OCI-LY7 (cell line): ENCODE data around the gene MT1H. TPM values are rescaled to one million over a fixed set of nuclear protein-coding genes. Genes with fewer than 3 reads are reported as not detected.

Source experiments
- BruUV-seq: library from RNA; stranded (reverse); fragments of 400-500 nt; replicated peaks from 2 replicates; lab custom pipeline; 2021; lab: Mats Ljungman, UMichigan
- CTCF ChIA-PET: fragments of 300-600 bp; sonication (Branson Sonifier 250); formaldehyde crosslinking; loops from one replicate; lab custom pipeline; 2022; ENCODE audit warnings: antibody characterized with exemption; ENCODE audit not compliant: unreplicated experiment; lab: Charles Lee
- POLR2A ChIA-PET: fragments of 300-600 bp; sonication (Branson Sonifier 250); formaldehyde crosslinking; loops from one replicate; lab custom pipeline; 2022; ENCODE audit warnings: antibody characterized with exemption; lab: Charles Lee
- DNase-seq: peaks from one replicate; pipeline ENCODE4 v3.0.0-alpha.2; 2015; ENCODE audit warnings: low spot score
- H2AFZ ChIP-seq: fragments of 200-600 bp; sonication (generic), shearing (Covaris generic); 2 replicates; pipeline ENCODE4 v1.6.1; 2014; ENCODE audit warnings: mild to moderate bottlenecking, antibody characterized with exemption, low read length, moderate library complexity
- H3K27ac ChIP-seq: fragments of 200-600 bp; sonication (generic); 2 replicates; pipeline ENCODE4 v1.5.1; 2014; ENCODE audit warnings: mixed run types, low read depth, mild to moderate bottlenecking, moderate library complexity, low read length, inconsistent platforms; ENCODE audit not compliant: poor library complexity, severe bottlenecking
- H3K36me3 ChIP-seq: fragments of 200-600 bp; sonication (generic); 2 replicates; pipeline ENCODE4 v1.6.1; 2014; ENCODE audit warnings: mild to moderate bottlenecking, antibody characterized with exemption, low read length, moderate library complexity, mixed read lengths; ENCODE audit not compliant: insufficient read depth
- H3K4me1 ChIP-seq: fragments of 200-600 bp; sonication (generic); 2 replicates; pipeline ENCODE4 v1.5.1; 2014; ENCODE audit warnings: mild to moderate bottlenecking, low read length; ENCODE audit not compliant: insufficient read depth, poor library complexity, severe bottlenecking
- H3K4me2 ChIP-seq: fragments of 200-600 bp; sonication (generic); 2 replicates; pipeline ENCODE4 v1.6.1; 2014; ENCODE audit warnings: mild to moderate bottlenecking, low read length
- H3K4me3 ChIP-seq: fragments of 200-600 bp; sonication (generic); 2 replicates; pipeline ENCODE4 v1.5.1; 2014; ENCODE audit warnings: mild to moderate bottlenecking, low read depth, low read length; ENCODE audit not compliant: poor library complexity, severe bottlenecking
- H3K79me2 ChIP-seq: fragments of 200-600 bp; sonication (generic); 2 replicates; pipeline ENCODE4 v1.6.1; 2016; ENCODE audit warnings: low read depth, mild to moderate bottlenecking, low read length, moderate library complexity, mixed read lengths; ENCODE audit not compliant: insufficient read depth
- H3K9me2 ChIP-seq: fragments of 200-600 bp; sonication (generic); 2 replicates; pipeline ENCODE4 v1.6.1; 2016; ENCODE audit warnings: mild to moderate bottlenecking, low read length, mixed read lengths; ENCODE audit not compliant: insufficient read depth
- H3K9me3 ChIP-seq: fragments of 200-600 bp; sonication (generic); 2 replicates; pipeline ENCODE4 v1.6.1; 2014; ENCODE audit warnings: mild to moderate bottlenecking, mixed run types, low read length, mixed read lengths
- H4K20me1 ChIP-seq: fragments of 200-600 bp; sonication (generic); 2 replicates; pipeline ENCODE4 v1.6.1; 2014; ENCODE audit warnings: mild to moderate bottlenecking, antibody characterized with exemption, low read length, moderate library complexity, mixed read lengths; ENCODE audit not compliant: insufficient read depth
- CTCF ChIP-seq: fragments of 200-600 bp; sonication (generic); conservative IDR thresholded peaks from 2 replicates; pipeline ENCODE4 v1.5.1; 2014; ENCODE audit warnings: mild to moderate bottlenecking, antibody characterized with exemption, low read length, moderate library complexity, mixed read lengths
- EZH2phosphoT487 ChIP-seq: fragments of 200-600 bp; sonication (generic); IDR thresholded peaks from 2 replicates; pipeline ENCODE4 v1.6.1; 2018; ENCODE audit warnings: low read depth, borderline replicate concordance, mild to moderate bottlenecking, mixed run types, antibody characterized with exemption, low read length, moderate library complexity, mixed read lengths
- intact Hi-C: fragments of 100-400 bp; cut with micrococcal nuclease; formaldehyde crosslinking; loops from one replicate; pipeline ENCODE4 v1.10.0; 2022; ENCODE audit not compliant: unreplicated experiment
- total RNA-seq, 2 experiments: library from RNA; depleted of rRNA in 1 of 2; stranded (reverse); fragments of >200 nt in 1 of 2; shearing (Covaris generic) in 1 of 2; gene quantifications; 2 replicates each; pipeline ENCODE4 v1.2.3, GENCODE V29; 2014 to 2022

MT1H gene
- total RNA-seq, 2 experiments from 2014 or later, result not detected

GRCh38 chr16:56700195-56700594, 30.6 kb downstream of the MT1H start:
- no peak overlapping the region for H3K4me3 ChIP-seq
- H3K4me1 ChIP-seq, result peaks cover 4% of the 10 kb centered on the region
- H3K79me2 ChIP-seq, result no peaks in the 10 kb centered on the region
- intact Hi-C loops, result no loop called here
- H3K9me3 ChIP-seq, result peaks cover 8% of the 10 kb centered on the region; the same call in 1 of the 2 replicates
- POLR2A ChIA-PET, result interaction anchor here (0.6 to 3.0 kb wide), 8 partner anchors 17 to 160 kb away, joined by 3 to 17 read pairs (median 5); partner anchors contain the start of genes MT1A and MT1X
- DNase-seq, result no peak
- H3K27ac ChIP-seq, result no peak overlapping the region
- no peaks in the 10 kb centered on the region for H3K9me2 ChIP-seq
- H4K20me1 ChIP-seq, result no peaks in the 10 kb centered on the region
- CTCF ChIA-PET, result no interaction called here
- H3K4me2 ChIP-seq, result no peak overlapping the region
- TF ChIP-seq EZH2phosphoT487, result no peak
- no peak for TF ChIP-seq CTCF
- H3K36me3 ChIP-seq, result no peaks in the 10 kb centered on the region
- no TSS peak for BruUV-seq
- H2AFZ ChIP-seq, result no peak overlapping the region

GRCh38 chr16:56700631-56701030, 31.0 kb downstream of the MT1H start:
- ChIA-PET POLR2A (interaction anchor here (0.6 to 3.0 kb wide), 9 partner anchors 18 to 159 kb away, joined by 3 to 17 read pairs (median 5); partner anchors contain the start of genes MT1A and MT1X), CTCF (interaction anchor here (1.8 kb wide), 1 partner anchor 18 kb away, joined by 9 read pairs; the partner anchor contains the start of gene MT1X)
- no peaks in the 10 kb centered on the region for H4K20me1 ChIP-seq
- no peaks in the 10 kb centered on the region for H3K79me2 ChIP-seq
- H3K36me3 ChIP-seq, result no peaks in the 10 kb centered on the region
- TF ChIP-seq EZH2phosphoT487, result no peak
- TF ChIP-seq CTCF, result no peak
- no TSS peak for BruUV-seq
- no peak overlapping the region for H3K27ac ChIP-seq
- H3K4me2 ChIP-seq, result no peak overlapping the region
- intact Hi-C loops, result no loop called here
- H3K9me3 ChIP-seq, result peaks cover 8% of the 10 kb centered on the region; the same call in 1 of the 2 replicates
- no peak for DNase-seq
- H3K4me3 ChIP-seq, result no peak overlapping the region
- H2AFZ ChIP-seq, result no peak overlapping the region
- no peaks in the 10 kb centered on the region for H3K9me2 ChIP-seq
- H3K4me1 ChIP-seq, result peaks cover 4% of the 10 kb centered on the region

- POLR2A ChIA-PET, result interaction anchor here (0.6 to 3.0 kb wide), 7 partner anchors 9 to 434 kb away, joined by 3 to 17 read pairs (median 4); partner anchors contain the start of gene MT1X
Observed at GRCh38 chr16:56701534-56701933, 31.9 kb downstream of the MT1H start.

More at GRCh38 chr16:56701534-56701933, 31.9 kb downstream of the MT1H start:
- Histone ChIP-seq H3K4me1 (peaks cover 4% of the 10 kb centered on the region), H3K9me2 (no peaks in the 10 kb centered on the region), H3K9me3 (0 out of 2 replicates have a peak, but pooled peaks cover 8% of the 10 kb centered on the region), H3K4me3 (no peak overlapping the region), H3K4me2 (peak overlapping the region; percentile 25; the same call in 1 of the 2 replicates), H3K36me3 (no peaks in the 10 kb centered on the region), H2AFZ (peak overlapping the region; percentile 79; the same call in 1 of the 2 replicates), H3K27ac (no peak overlapping the region), H4K20me1 (no peaks in the 10 kb centered on the region), H3K79me2 (no peaks in the 10 kb centered on the region)
- intact Hi-C loops, result no loop called here
- CTCF ChIA-PET, result interaction anchor here (0.9 to 2.4 kb wide), 6 partner anchors 19 to 390 kb away, joined by 3 to 9 read pairs (median 4); partner anchors contain the start of gene MT1X
- no peak for DNase-seq
- no peak for TF ChIP-seq CTCF
- no TSS peak for BruUV-seq
